Upper lobe of left lung (tissue), 4 donors: ENCODE measurements around the gene TSPY10.
"Not testable (repeated sequence)": the region's sequence is repeated elsewhere in the genome, so short reads cannot be mapped to it uniquely, and the experiment has no call there.

ENCODE experiments used
- CTCF ChIP-seq, 6 experiments: fragments of 450-650 bp in 4 of 6; fragments of 200-600 bp in 2 of 6; sonication (generic) in 2 of 6; IDR thresholded peaks; one replicate each; pipeline ENCODE4 v1.5.1; 2016 to 2019; ENCODE audit warnings: antibody characterized with exemption in 6 of 6
- EP300 ChIP-seq, 4 donors: sonication (generic); formaldehyde crosslinking; IDR thresholded peaks; one replicate each; pipeline ENCODE4 v1.5.1; 2017; ENCODE audit warnings: antibody characterized with exemption in 4 of 4, control low read depth in 2 of 4
- POLR2A ChIP-seq, 4 donors: fragments of 450-650 bp; IDR thresholded peaks; one replicate each; pipeline ENCODE4 v1.5.1; 2016 to 2017; ENCODE audit warnings: antibody characterized with exemption in 4 of 4, mild to moderate bottlenecking in 2 of 4
- POLR2AphosphoS5 ChIP-seq, 2 donors: sonication (generic); formaldehyde crosslinking; IDR thresholded peaks; one replicate each; pipeline ENCODE4 v1.5.1; 2017; ENCODE audit warnings: antibody characterized with exemption in 2 of 2

- not testable (repeated sequence) for TF ChIP-seq CTCF, POLR2AphosphoS5, POLR2A, EP300 (IDR thresholded peaks at IDR 0.05)
Observed at GRCh38 chrY:9527580-9527979, at the start of gene TSPY10.
